Measurements from ENCODE around the gene SLC10A7. TPM values are rescaled to one million over a fixed set of nuclear protein-coding genes. Genes with fewer than 3 reads are reported as not detected.
"Not testable (repeated sequence)": the region's sequence is repeated elsewhere in the genome, so short reads cannot be mapped to it uniquely, and the experiment has no call there.

SLC10A7 gene
- total and polyA plus RNA-seq, 8 donors = 1.8 to 36.0 (median 10.4) TPM

- intact Hi-C loops (cut with DNase I; ENCODE audit: low total_unique reads) = no loop called here
- Histone ChIP-seq H3K27ac (no peak overlapping the region), H3K27me3 (no peaks in the 10 kb centered on the region), H3K9me3 (no peaks in the 10 kb centered on the region), H3K4me1 (peaks cover 0 to 35% (median 15%) of the 10 kb centered on the region in 4 donors), H3K36me3 (no peaks in the 10 kb centered on the region), H3K4me3 (no peak overlapping the region)
- no peak for DNase-seq
- WGBS, 5 donors = 77 to 83% (median 82%) methylated on average over 3 of the region's 3 CpGs
- TF ChIP-seq CTCF (IDR thresholded peaks at IDR 0.05) = no peak
- no peak for TF ChIP-seq POLR2A (IDR thresholded peaks at IDR 0.05)
- no peak for TF ChIP-seq POLR2AphosphoS5 (IDR thresholded peaks at IDR 0.05)
- TF ChIP-seq EP300 (IDR thresholded peaks at IDR 0.05) = no peak
These were observed 152.3 kb downstream of the SLC10A7 start for GRCh38 chr4:146369446-146369845.

- H3K27me3 ChIP-seq = no peaks in the 10 kb centered on the region
- H3K36me3 ChIP-seq = no peaks in the 10 kb centered on the region
- H3K4me1 ChIP-seq = peaks cover 0 to 35% (median 15%) of the 10 kb centered on the region in 4 donors
- no peak overlapping the region for H3K4me3 ChIP-seq
- DNase-seq = no peak
- intact Hi-C loops (cut with DNase I; ENCODE audit: low total_unique reads) = no loop called here
- H3K27ac ChIP-seq = no peak overlapping the region
- H3K9me3 ChIP-seq = peaks cover 0 to 2% (median 0%) of the 10 kb centered on the region in 4 donors
- 46 to 77% (median 64%) methylated on average over 2 of the region's 2 CpGs for WGBS, 5 donors
- TF ChIP-seq CTCF (IDR thresholded peaks at IDR 0.05) = no peak
- no peak for TF ChIP-seq POLR2A (IDR thresholded peaks at IDR 0.05)
- no peak for TF ChIP-seq EP300 (IDR thresholded peaks at IDR 0.05)
- no peak for TF ChIP-seq POLR2AphosphoS5 (IDR thresholded peaks at IDR 0.05)
These were observed 153.5 kb downstream of the SLC10A7 start for GRCh38 chr4:146368209-146368608.

- intact Hi-C loops (cut with DNase I; ENCODE audit: low total_unique reads) = no loop called here
- H3K4me1 ChIP-seq = peaks cover 0 to 35% (median 15%) of the 10 kb centered on the region in 4 donors
- H3K27ac ChIP-seq = no peak overlapping the region
- WGBS, 5 donors = 54 to 77% (median 61%) methylated on average over 1 of the region's 1 CpG
- no peaks in the 10 kb centered on the region for H3K27me3 ChIP-seq
- TF ChIP-seq EP300 (IDR thresholded peaks at IDR 0.05) = no peak
- TF ChIP-seq CTCF (IDR thresholded peaks at IDR 0.05) = no peak
- TF ChIP-seq POLR2A (IDR thresholded peaks at IDR 0.05) = no peak
- no peak for TF ChIP-seq POLR2AphosphoS5 (IDR thresholded peaks at IDR 0.05)
- DNase-seq = no peak
- no peak overlapping the region for H3K4me3 ChIP-seq
- peaks cover 0 to 11% (median 2%) of the 10 kb centered on the region in 4 donors for H3K9me3 ChIP-seq
- no peaks in the 10 kb centered on the region for H3K36me3 ChIP-seq
These were observed 154.4 kb downstream of the SLC10A7 start for GRCh38 chr4:146367347-146367746.

GRCh38 chr4:146359771-146360170 is 162.0 kb downstream of the SLC10A7 start:
- H3K27me3 ChIP-seq = no peaks in the 10 kb centered on the region
- no peak overlapping the region for H3K27ac ChIP-seq
- no peak for DNase-seq
- no peaks in the 10 kb centered on the region for H3K36me3 ChIP-seq
- H3K9me3 ChIP-seq = peaks cover 0 to 17% (median 8%) of the 10 kb centered on the region in 4 donors
- TF ChIP-seq CTCF (IDR thresholded peaks at IDR 0.05) (no peak), POLR2AphosphoS5 (IDR thresholded peaks at IDR 0.05) (no peak)
- no peak overlapping the region for H3K4me3 ChIP-seq
- no peaks in the 10 kb centered on the region for H3K4me1 ChIP-seq
- intact Hi-C loops (cut with DNase I; ENCODE audit: low total_unique reads) = no loop called here

GRCh38 chr4:146350114-146350513 is 171.6 kb downstream of the SLC10A7 start:
- intact Hi-C loops (cut with DNase I; ENCODE audit: low total_unique reads); H3K4me1 ChIP-seq; DNase-seq; H3K27ac ChIP-seq; H3K9me3 ChIP-seq; H3K36me3 ChIP-seq; H3K27me3 ChIP-seq: not testable (repeated sequence)
- H3K4me3 ChIP-seq = peak overlapping the region in 2 of 4 donors; percentile 16 to 27
- 54 to 77% (median 67%) methylated on average over 1 to 15 of the region's 26 CpGs for WGBS, 5 donors
